H1 (cell line): ENCODE data around the gene NUBP1. TPM values are rescaled to one million over a fixed set of nuclear protein-coding genes. Genes with fewer than 3 reads are reported as not detected.

Experiments
- CTCF ChIA-PET: fragments of 300-600 bp; sonication (Branson Sonifier 250); formaldehyde crosslinking; loops from one replicate; lab custom pipeline; 2021; ENCODE audit not compliant: partially characterized antibody; lab: Charles Lee
- POLR2A ChIA-PET: fragments of 300-600 bp; sonication (Branson Sonifier 250); formaldehyde crosslinking; loops from one replicate; lab custom pipeline; 2021; ENCODE audit warnings: inconsistent platforms; ENCODE audit not compliant: partially characterized antibody; lab: Charles Lee
- DNase-seq, 2 experiments: peaks; one replicate each; pipeline versions ENCODE4 v3.0.0 to v3.0.0-alpha.2; 2010 to 2022; ENCODE audit warnings: low spot score in 2 of 2, low read depth in 1 of 2, mixed read lengths in 1 of 2
- FAIRE-seq: peaks from 2 replicates; lab custom pipeline; 2011; peaks lifted over from hg19 to GRCh38; lab: Jason Lieb, UNC
- H2AFZ ChIP-seq: 2 replicates; pipeline ENCODE4 v1.8.1; 2012; ENCODE audit warnings: low read length, inconsistent platforms
- H2AK5ac ChIP-seq: 2 replicates; pipeline ENCODE4 v1.6.1; 2013; ENCODE audit warnings: low read depth, low read length
- H2BK120ac ChIP-seq: replicated peaks from 2 replicates; pipeline ENCODE3; 2013; ENCODE audit warnings: low read depth, low read length, inconsistent platforms
- H2BK12ac ChIP-seq: 2 replicates; pipeline ENCODE4 v1.6.1; 2013; ENCODE audit warnings: low read depth, low read length
- H2BK15ac ChIP-seq: 2 replicates; pipeline ENCODE4 v1.6.1; 2013; ENCODE audit warnings: low read length
- H2BK20ac ChIP-seq: 2 replicates; pipeline ENCODE4 v1.6.1; 2013; ENCODE audit warnings: low read length
- H2BK5ac ChIP-seq: 2 replicates; pipeline ENCODE4 v1.6.1; 2013; ENCODE audit warnings: low read depth, low read length
- H3K14ac ChIP-seq: 2 replicates; pipeline ENCODE4 v1.6.1; 2013; ENCODE audit warnings: inconsistent platforms; ENCODE audit not compliant: insufficient read length
- H3K18ac ChIP-seq: 2 replicates; pipeline ENCODE4 v1.6.1; 2013; ENCODE audit warnings: low read length; ENCODE audit errors: extremely low read depth
- H3K23ac ChIP-seq: 2 replicates; pipeline ENCODE4 v1.6.1; 2013; ENCODE audit warnings: inconsistent platforms; ENCODE audit not compliant: insufficient read length
- H3K23me2 ChIP-seq: 2 replicates; pipeline ENCODE4 v1.6.1; 2013; ENCODE audit warnings: low read depth, low read length
- H3K27ac ChIP-seq: 2 replicates; pipeline ENCODE4 v1.6.1; 2011; ENCODE audit warnings: low read depth, low read length, inconsistent platforms
- H3K27me3 ChIP-seq, 4 experiments: replicated peaks in 1 of 4; 1 replicate in 1 of 4; 2 replicates in 3 of 4; pipeline versions ENCODE4 v1.6.1 to v1.8.1; 2011 to 2013; ENCODE audit warnings: low read length in 3 of 4, mild to moderate bottlenecking in 3 of 4, inconsistent platforms in 2 of 4, mixed read lengths in 2 of 4, moderate library complexity in 1 of 4; ENCODE audit not compliant: control insufficient read depth in 3 of 4, insufficient read depth in 3 of 4; ENCODE audit errors: extremely low read depth in 1 of 4
- H3K36me3 ChIP-seq, 4 experiments: 2 replicates each; pipeline versions ENCODE4 v1.6.1 to v1.8.1; 2011 to 2013; ENCODE audit warnings: mild to moderate bottlenecking in 4 of 4, low read length in 3 of 4, moderate library complexity in 2 of 4, control low read depth in 1 of 4, inconsistent platforms in 1 of 4; ENCODE audit not compliant: insufficient read depth in 4 of 4, control insufficient read depth in 2 of 4
- H3K4ac ChIP-seq: replicated peaks from 2 replicates; pipeline ENCODE3; 2013; ENCODE audit warnings: low read length, low read depth, mixed read lengths, inconsistent platforms; ENCODE audit not compliant: insufficient read length
- H3K4me1 ChIP-seq, 4 experiments: replicated peaks in 1 of 4; 1 replicate in 1 of 4; 2 replicates in 3 of 4; pipeline versions ENCODE4 v1.6.1 to v1.8.1; 2011 to 2013; ENCODE audit warnings: low read length in 3 of 4, inconsistent platforms in 2 of 4, mixed read lengths in 1 of 4; ENCODE audit not compliant: insufficient read depth in 4 of 4, control insufficient read depth in 3 of 4
- H3K4me2 ChIP-seq, 2 experiments: 2 replicates each; pipeline versions ENCODE4 v1.6.1 to v1.8.1; 2011 to 2013; ENCODE audit warnings: low read depth in 2 of 2, low read length in 2 of 2, control low read depth in 1 of 2, inconsistent platforms in 1 of 2, mild to moderate bottlenecking in 1 of 2; ENCODE audit not compliant: insufficient read depth in 1 of 2
- H3K4me3 ChIP-seq, 4 experiments: fragments of 200-600, 300-600 bp in 1 of 4; sonication (generic), shearing (Covaris generic), sonication (Bioruptor Twin) in 1 of 4; 2 replicates each; pipeline versions ENCODE4 v1.5.1 to v1.8.1; 2011 to 2016; ENCODE audit warnings: low read length in 4 of 4, low read depth in 3 of 4, control low read depth in 2 of 4, inconsistent platforms in 2 of 4, mild to moderate bottlenecking in 2 of 4, mixed read lengths in 1 of 4, moderate library complexity in 1 of 4; ENCODE audit not compliant: insufficient read depth in 2 of 4; ENCODE audit errors: extremely low read depth in 1 of 4
- H3K56ac ChIP-seq: replicated peaks from 2 replicates; pipeline ENCODE3; 2013; ENCODE audit warnings: low read depth, mild to moderate bottlenecking, mixed read lengths, low read length, inconsistent platforms; ENCODE audit not compliant: insufficient read length
- H3K79me1 ChIP-seq: 2 replicates; pipeline ENCODE4 v1.6.1; 2013; ENCODE audit warnings: low read depth, low read length, control low read depth
- H3K79me2 ChIP-seq, 2 experiments: 2 replicates each; pipeline versions ENCODE4 v1.6.1 to v1.8.1; 2012 to 2013; ENCODE audit warnings: low read length in 2 of 2, mild to moderate bottlenecking in 2 of 2, inconsistent platforms in 1 of 2; ENCODE audit not compliant: insufficient read depth in 2 of 2, control insufficient read depth in 1 of 2
- H3K9ac ChIP-seq, 4 experiments: replicated peaks in 1 of 4; 1 replicate in 1 of 4; 2 replicates in 3 of 4; pipeline versions ENCODE4 v1.6.1 to v1.8.1; 2011 to 2013; ENCODE audit warnings: low read depth in 3 of 4, low read length in 3 of 4, control low read depth in 2 of 4, mild to moderate bottlenecking in 2 of 4, moderate library complexity in 2 of 4, inconsistent platforms in 1 of 4; ENCODE audit errors: extremely low read depth in 1 of 4
- H3K9me3 ChIP-seq, 2 experiments: 2 replicates each; pipeline versions ENCODE4 v1.6.1 to v1.8.1; 2012 to 2013; ENCODE audit warnings: mild to moderate bottlenecking in 2 of 2, moderate library complexity in 2 of 2, control low read depth in 1 of 2, inconsistent platforms in 1 of 2, low read depth in 1 of 2, low read length in 1 of 2, mixed read lengths in 1 of 2; ENCODE audit not compliant: insufficient read depth in 2 of 2
- H4K20me1 ChIP-seq, 2 experiments: replicated peaks in 1 of 2; 2 replicates each; pipeline versions ENCODE3 to v1.8.1; 2011 to 2013; ENCODE audit warnings: inconsistent platforms in 2 of 2, low read length in 2 of 2, mild to moderate bottlenecking in 1 of 2; ENCODE audit not compliant: insufficient read depth in 2 of 2, control insufficient read depth in 1 of 2
- H4K5ac ChIP-seq: 2 replicates; pipeline ENCODE4 v1.6.1; 2013; ENCODE audit warnings: low read length, low read depth, mixed read lengths, inconsistent platforms; ENCODE audit not compliant: insufficient read length
- H4K8ac ChIP-seq: 2 replicates; pipeline ENCODE4 v1.8.0; 2013; ENCODE audit warnings: mild to moderate bottlenecking, moderate library complexity, low read length, inconsistent platforms; ENCODE audit not compliant: insufficient read depth; ENCODE audit errors: extremely low read depth
- H4K91ac ChIP-seq: replicated peaks from 2 replicates; pipeline ENCODE3; 2013; ENCODE audit warnings: low read length, mixed read lengths, inconsistent platforms; ENCODE audit not compliant: insufficient read length
- EZH2 ChIP-seq: fragments of 200-600 bp; sonication (generic); IDR thresholded peaks from 2 replicates; pipeline ENCODE4 v1.7.1; 2012; ENCODE audit warnings: low read depth, mild to moderate bottlenecking, moderate library complexity, low read length, inconsistent platforms; ENCODE audit not compliant: severe bottlenecking
- GTF2F1 ChIP-seq: IDR thresholded peaks from 2 replicates; pipeline ENCODE4 v1.6.1; 2012; ENCODE audit warnings: low read depth, low read length, improper control_type of control experiment, borderline replicate concordance
- NRF1 ChIP-seq: IDR thresholded peaks from 2 replicates; pipeline ENCODE4 v1.6.1; 2011; ENCODE audit warnings: mild to moderate bottlenecking, low read depth, low read length, improper control_type of control experiment
- RBBP5 ChIP-seq: IDR thresholded peaks from 2 replicates; pipeline ENCODE4 v1.7.1; 2012; ENCODE audit warnings: low read depth, mild to moderate bottlenecking, inconsistent platforms, low read length, moderate library complexity, borderline replicate concordance
- RNF2 ChIP-seq: fragments of 200-900, 300-1000 bp; sonication (generic); IDR thresholded peaks from 2 replicates; pipeline ENCODE4 v1.7.1; 2016; ENCODE audit warnings: borderline replicate concordance, low read depth, mild to moderate bottlenecking, antibody characterized with exemption, low read length; ENCODE audit not compliant: poor library complexity, severe bottlenecking; ENCODE audit errors: missing control alignments
- SIN3A ChIP-seq, 2 experiments: IDR thresholded peaks in 1 of 2; conservative IDR thresholded peaks in 1 of 2; 2 replicates each; pipeline ENCODE4 v1.6.1; 2011 to 2012; ENCODE audit warnings: low read length in 2 of 2, improper control_type of control experiment in 1 of 2, low read depth in 1 of 2, mild to moderate bottlenecking in 1 of 2
- SIRT6 ChIP-seq: IDR thresholded peaks from one replicate; pipeline ENCODE4 v1.7.1; 2012; ENCODE audit warnings: low read length, inconsistent platforms
- SP1 ChIP-seq: IDR thresholded peaks from 2 replicates; pipeline ENCODE4 v1.6.1; 2011; ENCODE audit warnings: low read depth, low read length
- WGBS, 2 experiments: shearing (Covaris generic) in 1 of 2; methylation state at CpG; one replicate each; pipeline versions ENCODE4 v1.1.6 to v1.1.7; 2013 to 2015; ENCODE audit warnings: low lambda C conversion rate in 2 of 2, mixed read lengths in 2 of 2, inconsistent platforms in 1 of 2, low coverage in 1 of 2, missing lambda C conversion rate in 1 of 2; ENCODE audit not compliant: insufficient replicate concordance in 2 of 2, insufficient coverage in 1 of 2, insufficient read length in 1 of 2; ENCODE audit errors: extremely low coverage in 1 of 2, missing lambda C conversion rate in 1 of 2; 5-methylcytosine and 5-hydroxymethylcytosine counted together
- polyA plus RNA-seq, 7 experiments: library from polyadenylated mRNA; depleted of rRNA in 3 of 7; stranded (reverse) in 5 of 7; unstranded in 2 of 7; fragments of >200 nt in 5 of 7; fragments of 200-250 nt in 2 of 7; gene quantifications; 1 replicate in 5 of 7; 2 replicates in 1 of 7; 4 replicates in 1 of 7; pipeline versions ENCODE4 v1.2.1 to v1.2.3, GENCODE V29; 2011 to 2013; ENCODE audit warnings: missing spikeins in 2 of 7, mixed read lengths in 2 of 7
- total RNA-seq: library from RNA; stranded (reverse); fragmentation: NEBNext Ultra II Directional; extraction: Animal tissue kit (Norgen Biotek cat#: 25700); gene quantifications from 2 replicates; pipeline ENCODE4 v1.2.1, GENCODE V29; 2021
- TF ChIP-seq, protein P1 (sequence below): IDR thresholded peaks from 2 replicates; pipeline ENCODE4 v1.6.1; 2012; ENCODE audit warnings: low read length, inconsistent platforms

NUBP1 gene
- total and polyA plus RNA-seq, 2 of the 8 experiments (the other 6 are each of a cell fraction or from before 2014, with no cell fraction given): 28.2 to 32.2 TPM

DNA sequence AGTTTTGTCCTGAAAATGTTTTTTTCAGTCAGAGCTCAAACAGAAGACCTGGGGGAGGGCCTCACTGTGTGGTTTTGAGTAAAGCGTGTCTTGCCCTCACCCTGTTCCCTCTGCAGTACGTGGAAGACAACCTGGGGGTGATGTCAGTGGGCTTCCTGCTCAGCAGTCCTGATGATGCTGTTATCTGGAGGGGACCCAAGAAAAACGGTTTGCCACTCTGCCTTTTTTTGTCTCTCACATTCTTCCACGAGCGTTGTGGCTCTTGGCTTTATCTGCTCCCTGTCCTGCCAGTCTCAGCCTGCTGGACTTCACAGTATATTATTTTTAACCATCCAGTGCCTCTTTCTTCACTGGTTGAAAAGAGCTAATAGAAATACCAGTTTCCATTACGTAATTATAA, 12.9 kb downstream of the NUBP1 start:
- WGBS, 2 experiments: 86% methylated on average over 6 of the region's 6 CpGs; no CpG with 5 or more reads in 1 of the 2 experiments
- no peak overlapping the region for H2AK5ac ChIP-seq
- no peaks in the 10 kb centered on the region for H3K9me3 ChIP-seq
- ChIA-PET POLR2A (interaction anchor here (1.2 kb wide), 1 partner anchor 13 kb away, joined by 5 read pairs; the partner anchor contains the start of gene NUBP1), CTCF (interaction anchor here (0.6 to 1.0 kb wide), 2 partner anchors 165 to 1442 kb away, joined by 3 read pairs; no protein-coding TSS in a partner anchor)
- H3K9ac ChIP-seq: no peak overlapping the region
- no peak overlapping the region for H4K8ac ChIP-seq
- FAIRE-seq: no peak
- H3K56ac ChIP-seq: no peak overlapping the region
- H3K27ac ChIP-seq: no peak overlapping the region
- no peak overlapping the region for H3K4ac ChIP-seq
- no peak overlapping the region for H2BK20ac ChIP-seq
- H3K4me2 ChIP-seq: no peak overlapping the region
- H4K5ac ChIP-seq: no peak overlapping the region
- no peak overlapping the region for H4K91ac ChIP-seq
- no peaks in the 10 kb centered on the region for H3K27me3 ChIP-seq
- H3K18ac ChIP-seq: no peak overlapping the region
- H2BK5ac ChIP-seq: no peak overlapping the region
- no peak overlapping the region for H3K4me3 ChIP-seq
- H3K79me1 ChIP-seq: no peaks in the 10 kb centered on the region
- H3K14ac ChIP-seq: no peak overlapping the region
- no peak for DNase-seq
- no peak overlapping the region for H3K23ac ChIP-seq
- H2AFZ ChIP-seq: no peak overlapping the region
- H2BK15ac ChIP-seq: no peak overlapping the region
- peaks cover 0 to 26% (median 14%) of the 10 kb centered on the region in 4 experiments; a peak in 6 of 8 replicates for H3K36me3 ChIP-seq
- H2BK12ac ChIP-seq: no peak overlapping the region
- no peak overlapping the region for H2BK120ac ChIP-seq
- H4K20me1 ChIP-seq: no peaks in the 10 kb centered on the region
- H3K4me1 ChIP-seq: no peaks in the 10 kb centered on the region
- no peaks in the 10 kb centered on the region for H3K23me2 ChIP-seq
- no peaks in the 10 kb centered on the region for H3K79me2 ChIP-seq
- TF ChIP-seq RBBP5 (no peak), SP1 (no peak), SIN3A (conservative IDR thresholded peaks at IDR 0.05 in 1 of 2, IDR thresholded peaks at IDR 0.05 in 1 of 2; ENCODE audit: low read depth in 1 of 2, low read length in 2 of 2) (no peak), EZH2 (no peak), GTF2F1 (no peak), NRF1 (no peak), RNF2 (no peak), SIRT6 (no peak)
- TF ChIP-seq, protein P1, sequence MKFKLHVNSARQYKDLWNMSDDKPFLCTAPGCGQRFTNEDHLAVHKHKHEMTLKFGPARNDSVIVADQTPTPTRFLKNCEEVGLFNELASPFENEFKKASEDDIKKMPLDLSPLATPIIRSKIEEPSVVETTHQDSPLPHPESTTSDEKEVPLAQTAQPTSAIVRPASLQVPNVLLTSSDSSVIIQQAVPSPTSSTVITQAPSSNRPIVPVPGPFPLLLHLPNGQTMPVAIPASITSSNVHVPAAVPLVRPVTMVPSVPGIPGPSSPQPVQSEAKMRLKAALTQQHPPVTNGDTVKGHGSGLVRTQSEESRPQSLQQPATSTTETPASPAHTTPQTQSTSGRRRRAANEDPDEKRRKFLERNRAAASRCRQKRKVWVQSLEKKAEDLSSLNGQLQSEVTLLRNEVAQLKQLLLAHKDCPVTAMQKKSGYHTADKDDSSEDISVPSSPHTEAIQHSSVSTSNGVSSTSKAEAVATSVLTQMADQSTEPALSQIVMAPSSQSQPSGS: no peak
